Measurements from ENCODE around the gene LMF2.
"Not testable (repeated sequence)": the region's sequence is repeated elsewhere in the genome, so short reads cannot be mapped to it uniquely, and the experiment has no call there.

The LMF2 gene

GRCh38 chr22:50523458-50523805, 15.9 kb upstream of the LMF2 start:
- DNase-seq (ENCODE audit: low read depth) = no peak

- no peak for DNase-seq (ENCODE audit: low read depth)
Measured at GRCh38 chr22:50522806-50523438, 15.4 kb upstream of the LMF2 start.

- no peak for DNase-seq (ENCODE audit: low read depth)
Measured at GRCh38 chr22:50522208-50522805, 14.8 kb upstream of the LMF2 start.

- DNase-seq (ENCODE audit: low read depth) = no peak
Measured at GRCh38 chr22:50521710-50522109, 14.2 kb upstream of the LMF2 start.

GRCh38 chr22:50520826-50521453, 13.4 kb upstream of the LMF2 start:
- DNase-seq (ENCODE audit: low read depth) = no peak

- DNase-seq (ENCODE audit: low read depth) = not testable (repeated sequence)
Measured at GRCh38 chr22:50520184-50520583, 12.7 kb upstream of the LMF2 start.

- DNase-seq (ENCODE audit: low read depth) = no peak
Measured at GRCh38 chr22:50519151-50519550, 11.6 kb upstream of the LMF2 start.

- DNase-seq (ENCODE audit: low read depth) = no peak
Measured at GRCh38 chr22:50518606-50519005, 11.1 kb upstream of the LMF2 start.

GRCh38 chr22:50517495-50518260, 10.2 kb upstream of the LMF2 start:
- no peak for DNase-seq (ENCODE audit: low read depth)

- no peak for DNase-seq (ENCODE audit: low read depth)
Measured at GRCh38 chr22:50516891-50517290, 9.4 kb upstream of the LMF2 start.

GRCh38 chr22:50516068-50516467, 8.6 kb upstream of the LMF2 start:
- no peak for DNase-seq (ENCODE audit: low read depth)

GRCh38 chr22:50513175-50513574, 5.7 kb upstream of the LMF2 start:
- no peak for DNase-seq (ENCODE audit: low read depth)

GRCh38 chr22:50508897-50509296, 1.4 kb upstream of the LMF2 start:
- no peak for DNase-seq (ENCODE audit: low read depth)

GRCh38 chr22:50507991-50508884, 736 bp upstream of the LMF2 start, which contains the start of gene NCAPH2:
NCAPH2 (plus strand) TSS chr22:50508224; CDS start chr22:50508338, 114 bp downstream.
- peak; percentile 97 for DNase-seq (ENCODE audit: low read depth)

GRCh38 chr22:50506611-50507420, 686 bp downstream of the LMF2 start:
- no peak for DNase-seq (ENCODE audit: low read depth)

- no peak for DNase-seq (ENCODE audit: low read depth)
Measured at GRCh38 chr22:50505776-50506610, 1.5 kb downstream of the LMF2 start.

- no peak for DNase-seq (ENCODE audit: low read depth)
Measured at GRCh38 chr22:50505276-50505775, 2.2 kb downstream of the LMF2 start.

- DNase-seq (ENCODE audit: low read depth) = no peak
Measured at GRCh38 chr22:50504369-50505211, 2.9 kb downstream of the LMF2 start.
